Hypothalamus (tissue), 51 donors: ENCODE data around the gene ANAPC16.
"Not testable (repeated sequence)": the region's sequence is repeated elsewhere in the genome, so short reads cannot be mapped to it uniquely, and the experiment has no call there.

Source experiments
- DNase-seq, 51 donors: peaks; one replicate each; lab custom pipeline; 2025; lab: John Stamatoyannopoulos, UW

ANAPC16 gene

DNA sequence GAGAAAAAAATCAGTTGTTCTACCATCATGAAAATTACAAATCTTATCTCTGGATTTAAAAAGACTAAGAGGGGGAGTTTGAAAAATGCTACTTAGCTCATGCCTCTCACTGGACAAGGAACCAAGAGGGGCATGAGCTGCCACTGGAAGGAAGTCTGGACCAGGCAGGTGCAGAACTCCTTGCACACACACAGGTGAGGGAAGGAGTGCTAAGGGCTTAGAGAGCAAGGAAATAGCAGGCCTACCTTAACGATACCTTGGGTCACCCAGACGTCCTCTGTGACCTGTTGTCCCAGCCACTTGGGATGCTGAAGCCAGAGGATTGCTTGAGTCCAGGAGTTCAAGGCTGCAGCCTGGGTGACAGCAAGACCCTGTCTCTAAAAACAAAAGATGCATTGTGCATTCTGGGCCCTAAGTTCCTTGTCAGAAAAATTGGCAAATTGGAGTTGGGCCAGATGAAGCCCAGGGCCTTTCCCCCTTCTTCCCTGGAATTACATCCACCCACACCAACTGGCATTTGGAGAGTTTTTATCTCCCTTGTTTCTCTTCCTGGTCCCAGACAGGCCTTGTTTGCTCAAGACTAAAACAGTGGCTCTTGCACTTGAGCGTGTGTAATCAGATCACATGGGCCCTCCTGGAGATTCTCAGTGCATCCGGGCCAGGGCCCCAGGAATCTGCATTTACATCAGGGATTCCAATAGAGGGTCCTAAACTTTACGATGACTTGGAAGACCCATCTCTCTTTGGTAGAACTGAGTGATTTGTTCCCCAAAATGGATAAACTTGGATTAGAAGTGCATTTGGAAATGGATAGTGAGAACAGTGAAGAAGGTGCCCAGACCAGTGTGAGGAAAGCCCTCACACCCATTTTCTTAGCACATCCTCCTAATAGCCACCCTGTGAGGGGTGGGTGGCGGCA is 60.9 kb downstream of the ANAPC16 start:
- peak in 7 of 51 donors; percentile 19 to 68 (median 34) for DNase-seq

DNA sequence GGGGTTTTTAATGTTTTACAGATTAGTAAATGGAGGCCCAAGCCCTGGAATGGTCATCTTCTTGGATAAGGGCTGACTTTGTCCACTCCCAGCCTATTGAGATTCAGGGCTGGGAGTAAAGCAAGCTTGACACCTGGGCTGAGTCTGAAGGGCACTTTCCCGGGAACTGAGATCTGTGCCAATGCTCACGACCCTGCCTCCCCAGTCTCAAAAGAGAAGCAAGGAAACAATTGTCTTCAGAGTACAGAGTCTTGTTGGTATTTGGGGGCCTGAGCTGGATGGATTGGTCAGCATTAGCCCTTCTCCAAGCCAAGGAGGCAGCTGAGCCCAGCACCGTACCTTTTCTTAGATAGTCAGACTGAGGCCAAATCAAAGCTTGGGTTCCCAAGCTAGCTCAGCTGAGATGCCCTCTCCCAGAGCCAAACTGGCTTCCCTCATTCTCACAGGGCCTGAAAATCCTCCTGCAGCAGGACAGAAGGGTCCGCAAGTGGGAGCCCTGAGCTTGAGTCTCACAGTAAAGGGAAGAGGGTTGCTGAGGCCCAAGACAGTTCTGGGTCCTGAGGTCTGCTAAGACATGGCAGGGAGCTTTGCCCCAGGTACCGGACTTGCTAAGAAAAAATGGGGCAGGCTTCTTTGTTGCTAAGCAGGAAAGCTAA is 61.7 kb downstream of the ANAPC16 start:
- no peak for DNase-seq

DNA sequence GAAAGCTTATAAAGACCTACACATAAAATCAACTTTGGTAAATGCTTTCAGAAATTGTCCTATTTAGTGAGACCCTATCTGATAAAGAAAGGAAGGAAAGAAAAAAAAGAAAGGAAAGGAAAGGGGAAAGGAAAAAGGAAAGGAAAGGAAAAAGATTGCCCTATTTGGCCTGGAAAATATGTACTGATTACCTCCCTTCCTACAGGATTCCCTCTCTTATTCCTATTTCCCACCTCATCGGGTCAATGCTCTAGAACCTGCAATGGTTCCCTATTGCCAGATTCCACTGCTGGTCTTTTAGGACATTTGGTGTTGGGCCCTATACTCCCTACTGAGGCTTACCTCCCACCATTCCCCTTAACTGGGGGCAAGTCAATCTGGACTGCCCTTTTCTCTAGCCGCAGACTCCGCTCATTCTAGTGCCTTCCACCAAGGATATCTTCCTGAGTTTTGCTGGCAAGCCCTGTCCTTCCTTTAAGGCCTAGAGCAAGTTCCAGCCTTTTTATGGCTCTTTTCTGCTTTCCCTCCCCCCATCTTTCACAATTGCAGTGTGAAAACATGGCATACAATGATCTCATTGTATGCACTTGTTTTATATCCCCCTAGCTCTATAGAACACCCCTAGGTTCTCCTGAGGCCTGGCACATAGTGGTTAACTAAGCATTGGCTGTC is 62.3 kb downstream of the ANAPC16 start:
- no peak for DNase-seq

DNA sequence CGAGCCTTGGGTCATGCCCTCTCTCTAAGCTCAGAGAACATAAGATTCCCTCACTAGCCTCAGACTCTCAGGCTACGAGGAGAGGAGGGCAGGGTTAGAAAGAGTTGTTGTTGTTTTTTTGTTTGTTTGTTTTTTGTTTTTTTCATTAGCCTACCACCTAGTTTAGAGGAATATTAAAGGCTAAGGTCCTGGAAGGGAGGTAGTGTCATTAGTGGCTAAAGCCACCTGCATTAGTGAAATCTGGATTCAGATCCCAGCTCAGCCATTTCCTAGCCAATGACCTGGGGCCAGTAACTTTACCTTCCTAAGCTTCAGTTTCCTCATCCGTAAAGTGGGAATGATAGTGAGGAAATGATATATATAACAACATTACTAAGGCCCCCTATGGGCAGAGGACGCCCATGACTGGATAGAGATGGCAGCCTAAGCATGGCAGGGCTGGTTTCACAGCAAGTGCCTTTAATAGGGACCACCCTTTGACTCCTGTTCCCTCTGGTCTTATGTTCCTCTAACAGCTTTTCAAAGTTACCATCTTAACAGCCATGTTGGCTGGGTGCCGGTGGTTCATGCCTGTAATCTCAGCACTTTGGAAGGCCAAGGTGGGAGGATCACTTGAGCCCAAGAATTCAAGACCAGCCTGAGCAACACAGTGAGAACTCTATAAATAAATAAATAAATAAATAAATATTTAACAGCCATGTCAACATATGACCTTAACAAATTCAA is 63.0 kb downstream of the ANAPC16 start:
- no peak for DNase-seq

DNA sequence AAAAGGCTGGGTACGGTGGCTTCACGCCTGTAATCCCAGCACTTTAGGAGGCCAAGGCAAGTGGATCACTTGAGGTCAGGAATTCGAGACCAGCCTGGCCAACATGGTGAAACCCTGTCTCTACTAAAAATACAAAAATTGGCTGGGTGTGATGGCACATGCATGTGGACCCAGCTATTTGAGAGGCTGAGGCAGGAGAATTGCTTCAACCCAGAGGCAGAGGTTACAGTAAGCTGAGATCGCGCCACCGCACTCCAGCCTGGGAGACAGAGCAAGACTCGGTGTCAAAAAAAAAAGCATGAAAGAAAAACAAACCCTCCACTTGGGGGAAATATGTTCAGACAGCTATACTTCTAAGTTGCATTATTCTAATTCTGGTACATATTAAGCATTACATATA is 63.8 kb downstream of the ANAPC16 start:
- DNase-seq: not testable (repeated sequence)

DNA sequence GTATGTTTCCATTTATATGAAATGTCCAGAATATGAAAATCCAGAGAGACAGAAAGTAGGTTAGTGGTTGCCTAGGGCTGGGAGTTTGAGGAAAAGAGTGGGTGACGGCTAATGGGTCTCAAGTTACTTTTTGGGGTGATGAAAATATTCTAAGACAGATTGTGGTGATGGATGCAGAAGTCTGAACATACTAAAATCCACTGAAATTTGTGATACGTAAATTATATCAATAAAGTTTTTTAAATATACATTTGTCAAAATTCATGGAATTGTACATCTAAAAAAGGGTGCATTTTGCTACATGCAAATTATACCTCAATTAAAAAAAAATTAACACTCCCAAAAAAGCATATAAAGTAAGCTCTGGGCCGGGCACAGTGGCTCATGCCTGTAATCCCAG is 67.3 kb downstream of the ANAPC16 start:
- no peak for DNase-seq
